ENCODE results near the gene NOS3.
"Not testable (repeated sequence)": the region's sequence is repeated elsewhere in the genome, so short reads cannot be mapped to it uniquely, and the experiment has no call there.

Gene NOS3

GRCh38 chr7:151019130-151019447 is 28.3 kb downstream of the NOS3 start:
- DNase-seq = no peak

DNA sequence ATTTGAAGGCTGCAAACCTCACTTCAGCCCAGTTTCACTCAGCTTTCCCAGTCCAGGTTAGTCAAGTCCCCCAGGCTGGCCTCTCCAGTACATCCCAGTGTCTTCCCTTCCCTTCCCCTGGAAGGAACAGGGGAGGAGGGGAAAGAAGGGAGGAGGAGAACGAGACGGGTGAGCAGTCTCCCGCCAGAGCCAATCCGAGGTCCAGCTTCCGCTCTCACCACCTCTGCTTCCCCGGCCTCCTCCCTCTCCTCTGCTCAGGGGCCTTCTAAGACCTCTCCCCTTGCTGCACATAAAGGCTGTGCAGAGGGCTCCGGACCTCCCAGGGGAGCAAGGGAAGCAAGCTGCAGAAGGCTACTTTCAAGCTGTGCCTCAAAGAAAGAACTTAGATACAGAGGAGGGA is 29.4 kb downstream of the NOS3 start:
- no peak for DNase-seq

DNA sequence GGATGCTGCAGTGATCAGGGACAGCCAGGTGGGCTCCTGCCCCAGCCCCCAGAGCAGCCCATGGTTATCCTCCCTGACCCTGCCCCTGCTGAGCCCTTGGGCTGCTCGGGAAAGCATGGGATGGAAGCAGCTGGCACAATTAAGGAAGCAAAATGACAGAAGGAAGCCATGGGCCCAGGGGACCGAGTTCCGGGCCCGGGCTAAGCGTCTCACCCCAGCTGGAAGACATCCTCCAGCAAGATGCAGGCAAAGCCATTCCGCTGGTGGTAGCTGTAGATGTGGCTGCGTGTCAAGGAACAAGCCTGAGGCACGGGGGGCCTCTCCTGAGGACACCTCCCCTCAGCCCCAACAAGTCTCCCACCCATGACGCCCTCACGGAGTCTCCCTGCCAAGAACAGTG is 32.4 kb downstream of the NOS3 start:
- DNase-seq = no peak

- no peak for DNase-seq
Observed at GRCh38 chr7:151024435-151025056, 33.7 kb downstream of the NOS3 start, which contains the start of gene ATG9B. ATG9B (minus strand) TSS chr7:151024494; CDS start chr7:151024423, 71 bp downstream.

DNA sequence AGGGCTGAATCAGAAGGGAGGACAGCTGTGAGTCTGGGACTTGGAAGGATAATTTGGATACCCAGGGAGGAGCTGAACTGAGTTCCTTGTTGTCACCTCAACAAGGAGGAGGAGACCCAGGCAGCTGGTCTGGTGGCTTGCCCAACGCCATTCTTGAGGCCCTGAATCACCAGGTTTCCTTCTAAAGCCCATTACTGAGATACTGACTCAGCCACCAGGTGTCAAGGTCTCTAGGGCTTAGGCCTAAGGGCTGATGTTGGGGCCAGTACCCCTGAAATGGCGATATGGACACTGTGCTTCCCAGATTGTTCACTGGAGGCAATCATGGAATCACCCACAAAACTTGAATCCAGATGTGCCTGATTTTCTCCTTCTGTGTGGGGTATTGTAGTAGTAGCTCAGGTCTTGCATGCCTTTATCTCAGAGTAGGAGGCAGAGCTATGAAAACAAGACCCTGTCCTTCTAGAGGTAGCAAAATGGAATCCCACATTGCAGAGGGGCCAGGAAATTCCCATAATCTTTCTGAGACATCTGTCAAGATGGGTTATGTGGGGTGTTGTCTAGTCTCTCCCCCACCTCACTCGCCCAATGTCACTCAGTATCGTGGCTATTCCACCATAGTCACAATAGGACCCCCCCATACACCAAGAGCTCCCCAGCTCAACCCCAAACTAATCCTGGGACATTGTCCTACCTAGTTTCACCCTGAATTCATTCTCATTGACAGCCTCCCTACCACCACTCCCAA is 35.3 kb downstream of the NOS3 start:
- no peak for DNase-seq

- not testable (repeated sequence) for DNase-seq
Observed at GRCh38 chr7:151026771-151027727, 36.2 kb downstream of the NOS3 start.

DNA sequence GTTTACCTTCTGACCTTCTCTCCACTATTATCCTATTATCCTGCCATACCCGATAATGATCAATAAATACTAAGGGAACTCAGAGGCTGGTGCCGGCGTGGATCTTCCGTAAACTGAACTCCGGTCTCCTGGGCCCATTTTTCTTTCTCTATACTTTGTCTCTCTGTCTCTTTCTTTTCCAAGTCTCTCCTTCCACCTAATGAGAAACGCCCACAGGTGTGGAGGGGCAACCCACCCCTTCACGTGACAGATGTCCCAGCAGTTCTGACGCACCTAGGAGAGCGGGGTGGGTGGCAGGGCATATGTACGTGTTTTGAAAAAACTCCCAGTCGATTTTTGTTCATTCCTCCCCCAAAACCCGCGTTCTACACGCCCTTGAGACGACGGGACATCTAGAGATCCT is 36.9 kb downstream of the NOS3 start:
- DNase-seq = not testable (repeated sequence)

GRCh38 chr7:151028131-151028947 is 37.5 kb downstream of the NOS3 start, which contains the start of gene ABCB8:
ABCB8 (plus strand) TSS chr7:151028450; CDS start chr7:151028516, 66 bp downstream.
- DNase-seq = peak; percentile 98

- no peak for DNase-seq
Observed at GRCh38 chr7:151028948-151029501, 38.2 kb downstream of the NOS3 start.

GRCh38 chr7:151031011-151031410 is 40.2 kb downstream of the NOS3 start:
- no peak for DNase-seq

- no peak for DNase-seq
Observed at GRCh38 chr7:151032936-151033863, 42.4 kb downstream of the NOS3 start.

GRCh38 chr7:151033864-151034249 is 43.0 kb downstream of the NOS3 start:
- DNase-seq = no peak

DNA sequence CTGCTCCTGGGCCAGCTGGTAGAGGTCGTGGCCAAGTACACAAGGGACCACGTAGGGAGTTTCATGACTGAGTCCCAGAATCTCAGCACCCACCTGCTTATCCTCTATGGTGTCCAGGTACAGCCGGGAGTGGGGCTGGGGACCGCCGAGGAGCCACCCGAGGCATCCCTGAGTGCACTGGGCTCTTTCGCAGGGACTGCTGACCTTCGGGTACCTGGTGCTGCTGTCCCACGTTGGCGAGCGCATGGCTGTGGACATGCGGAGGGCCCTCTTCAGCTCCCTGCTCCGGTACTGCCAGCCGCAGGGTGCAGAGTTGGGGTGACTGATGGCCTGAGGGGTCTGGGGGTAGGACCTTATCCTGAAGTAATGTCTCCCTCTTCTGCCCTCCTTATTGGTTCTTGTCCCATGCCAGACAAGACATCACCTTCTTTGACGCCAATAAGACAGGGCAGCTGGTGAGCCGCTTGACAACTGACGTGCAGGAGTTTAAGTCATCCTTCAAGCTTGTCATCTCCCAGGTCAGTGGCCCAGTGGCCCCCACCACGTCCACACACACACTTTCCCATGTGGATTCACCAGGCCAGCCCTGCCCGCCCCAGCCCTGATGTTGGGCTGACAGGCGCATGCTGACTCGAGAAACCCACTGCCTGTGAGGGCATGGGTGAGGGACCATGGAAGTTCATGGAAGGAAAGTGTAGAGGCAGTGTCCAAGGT is 43.7 kb downstream of the NOS3 start:
- no peak for DNase-seq

DNA sequence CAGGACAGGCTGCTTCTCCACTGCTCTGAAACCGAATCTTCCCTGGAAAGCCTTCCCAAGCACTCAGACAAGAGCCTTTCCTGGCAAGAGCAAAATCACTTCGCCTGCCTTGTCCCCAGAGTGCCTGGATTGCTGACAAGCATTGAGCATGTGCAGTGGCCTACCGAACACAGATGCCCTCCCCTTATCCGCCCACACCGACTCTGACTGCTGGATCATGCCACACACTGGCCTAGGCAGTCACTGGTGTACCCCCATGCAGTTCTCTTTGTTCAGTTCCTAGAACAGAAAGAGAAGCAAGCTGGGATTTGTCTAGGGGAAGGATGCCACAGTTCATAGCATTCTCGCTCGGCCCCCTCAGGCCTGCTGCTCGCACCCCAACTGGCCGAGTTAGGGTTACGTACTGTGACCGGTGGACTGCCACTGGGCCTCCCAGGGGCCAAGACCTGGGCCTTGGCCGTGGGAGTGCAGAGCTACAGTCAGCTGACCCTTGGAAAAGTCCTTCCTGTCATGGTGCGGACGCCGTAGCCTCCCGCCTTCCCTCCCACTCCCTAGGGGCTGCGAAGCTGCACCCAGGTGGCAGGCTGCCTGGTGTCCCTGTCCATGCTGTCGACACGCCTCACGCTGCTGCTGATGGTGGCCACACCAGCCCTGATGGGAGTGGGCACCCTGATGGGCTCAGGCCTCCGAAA is 44.4 kb downstream of the NOS3 start:
- no peak for DNase-seq

DNA sequence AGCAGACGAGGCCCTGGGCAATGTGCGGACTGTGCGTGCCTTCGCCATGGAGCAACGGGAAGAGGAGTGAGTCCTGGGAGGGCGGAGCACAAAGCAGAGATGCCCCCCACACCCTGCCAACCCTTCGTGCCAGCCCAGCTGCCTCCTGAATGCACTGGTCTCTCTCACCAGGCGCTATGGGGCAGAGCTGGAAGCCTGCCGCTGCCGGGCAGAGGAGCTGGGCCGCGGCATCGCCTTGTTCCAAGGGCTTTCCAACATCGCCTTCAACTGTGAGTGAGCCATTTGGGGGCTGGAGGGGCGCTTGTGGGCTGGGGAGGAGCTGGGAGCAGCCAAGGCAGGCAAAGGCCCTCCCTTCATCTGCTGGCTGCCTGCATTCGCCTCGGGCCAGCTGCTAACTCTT is 45.1 kb downstream of the NOS3 start:
- DNase-seq = no peak

DNA sequence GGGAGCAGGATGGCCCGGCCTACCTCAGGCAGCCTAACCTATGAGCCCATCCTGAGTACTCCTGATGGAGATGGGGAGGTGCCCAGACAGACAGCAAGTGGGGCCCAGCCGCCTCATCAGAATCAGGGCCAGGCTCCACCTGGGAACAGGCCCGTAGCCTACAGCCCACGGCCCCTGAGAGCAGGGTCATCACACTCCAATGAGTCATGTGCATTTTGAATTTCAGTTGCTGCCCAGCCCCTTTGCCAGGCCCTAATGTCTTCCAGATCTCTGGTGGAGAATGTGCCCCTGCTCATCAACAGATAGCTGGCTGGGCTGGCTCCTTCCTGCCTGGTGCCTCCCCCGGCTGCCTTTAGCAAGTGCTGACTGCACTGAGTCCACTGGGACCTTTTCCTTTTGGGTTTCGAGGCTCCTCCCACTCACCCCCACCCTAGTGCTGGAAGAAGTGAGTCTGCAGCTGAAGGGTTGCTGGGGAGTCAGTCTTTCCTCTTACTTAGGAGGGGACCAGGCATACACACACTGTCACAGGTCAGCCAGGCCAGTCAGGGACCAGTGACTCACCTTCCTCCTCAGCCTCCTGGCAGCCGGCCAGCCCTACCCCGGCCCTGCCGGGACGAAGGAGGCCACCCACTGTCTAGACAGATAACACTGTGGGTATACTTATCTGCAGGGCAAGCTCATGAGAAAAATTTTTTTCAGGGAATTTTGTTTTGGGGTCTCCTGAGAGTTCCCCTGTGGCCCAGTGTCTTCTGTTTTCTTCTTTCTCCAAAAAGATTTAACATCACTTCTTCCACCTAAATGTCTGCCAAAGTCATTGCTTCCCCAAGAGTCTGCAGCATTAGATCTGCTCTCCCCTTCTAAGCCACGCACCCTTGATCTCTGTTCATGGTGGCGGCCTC is 48.4 kb downstream of the NOS3 start:
- no peak for DNase-seq

DNA sequence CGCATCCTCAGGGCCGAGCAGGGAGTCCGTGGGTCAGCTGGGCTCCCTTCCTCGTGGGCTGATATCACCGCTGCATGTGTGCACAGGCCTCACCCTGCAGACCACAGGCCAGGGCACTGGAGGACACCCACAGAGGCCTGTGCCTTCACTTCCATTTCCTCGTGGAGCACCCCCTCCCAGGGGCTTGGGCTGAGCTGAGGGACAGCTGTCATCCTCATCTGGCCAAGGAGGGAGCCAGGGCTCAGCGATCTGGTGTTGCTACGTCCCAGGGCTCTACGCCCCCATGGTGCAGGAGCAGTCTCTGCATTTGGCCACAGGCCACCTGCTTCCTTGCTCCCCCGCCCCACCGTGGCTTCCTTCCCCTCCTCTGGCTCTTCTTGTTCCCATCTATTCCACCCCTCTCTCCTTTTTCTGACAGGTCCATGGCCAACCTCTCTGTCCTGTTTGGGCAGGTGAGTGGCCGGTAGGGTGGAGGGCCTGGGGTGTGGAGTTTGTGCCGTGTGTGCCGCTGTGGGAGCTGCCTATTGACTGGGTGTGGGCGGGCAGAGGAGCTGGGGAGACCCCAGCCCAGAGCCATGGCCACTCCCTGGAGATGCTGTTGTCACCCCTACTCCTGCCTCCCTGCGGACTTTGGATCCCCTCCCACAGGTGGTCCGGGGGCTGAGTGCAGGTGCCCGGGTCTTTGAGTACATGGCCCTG is 49.2 kb downstream of the NOS3 start:
- DNase-seq = no peak
